Thoracic aorta (tissue), 2 donors: Measurements from ENCODE around the gene PLCH1. TPM values are rescaled to one million over a fixed set of nuclear protein-coding genes. Genes with fewer than 3 reads are reported as not detected.
A peak's percentile ranks its signal among the peaks of the same experiment; 100 is the strongest.

ENCODE experiments used
- ATAC-seq: fragments of 150-250 bp; one replicate; pipeline ENCODE4 v1.8.0; 2017; ENCODE audit warnings: low read depth; ENCODE audit not compliant: insufficient number of reproducible peaks, low FRiP score
- DNase-seq: peaks from one replicate; pipeline ENCODE4 v3.0.0-alpha.2; 2020; ENCODE audit warnings: low spot score
- H3K27ac ChIP-seq, 2 donors: fragments of 200-600 bp; sonication (generic); 1 replicate in 1 of 2; 2 replicates in 1 of 2; pipeline ENCODE4 v1.5.1; 2016; ENCODE audit warnings: mild to moderate bottlenecking in 2 of 2, moderate library complexity in 2 of 2
- H3K27me3 ChIP-seq: fragments of 200-600 bp; sonication (generic); replicated peaks from 2 replicates; pipeline ENCODE4 v1.6.0; 2016; ENCODE audit warnings: mild to moderate bottlenecking; ENCODE audit not compliant: insufficient read depth
- H3K36me3 ChIP-seq: fragments of 200-600 bp; sonication (generic); one replicate; pipeline ENCODE4 v1.5.1; 2016
- H3K4me1 ChIP-seq, 2 donors: fragments of 200-600 bp; sonication (generic); 1 replicate in 1 of 2; 2 replicates in 1 of 2; pipeline versions ENCODE4 v1.5.1 to v1.6.0; 2016; ENCODE audit warnings: low read depth in 2 of 2, mild to moderate bottlenecking in 1 of 2; ENCODE audit not compliant: control insufficient read depth in 1 of 2
- H3K4me3 ChIP-seq: fragments of 200-600 bp; sonication (generic); 2 replicates; pipeline ENCODE4 v1.5.1; 2016; ENCODE audit warnings: mild to moderate bottlenecking
- H3K9me3 ChIP-seq: fragments of 200-600 bp; sonication (generic); 2 replicates; pipeline ENCODE4 v1.5.1; 2016
- CTCF ChIP-seq: fragments of 200-600 bp; sonication (generic); IDR thresholded peaks from one replicate; pipeline ENCODE4 v1.5.1; 2019; ENCODE audit warnings: antibody characterized with exemption
- total RNA-seq, 2 donors: library from RNA; depleted of rRNA; stranded (reverse); fragments of >200 nt; gene quantifications; one replicate each; pipeline versions ENCODE4 v1.1.0 to v1.2.3, GENCODE V29; 2016

PLCH1 gene
- total RNA-seq, 2 donors from 2014 or later, result 0.28 TPM; not detected in 1

DNA sequence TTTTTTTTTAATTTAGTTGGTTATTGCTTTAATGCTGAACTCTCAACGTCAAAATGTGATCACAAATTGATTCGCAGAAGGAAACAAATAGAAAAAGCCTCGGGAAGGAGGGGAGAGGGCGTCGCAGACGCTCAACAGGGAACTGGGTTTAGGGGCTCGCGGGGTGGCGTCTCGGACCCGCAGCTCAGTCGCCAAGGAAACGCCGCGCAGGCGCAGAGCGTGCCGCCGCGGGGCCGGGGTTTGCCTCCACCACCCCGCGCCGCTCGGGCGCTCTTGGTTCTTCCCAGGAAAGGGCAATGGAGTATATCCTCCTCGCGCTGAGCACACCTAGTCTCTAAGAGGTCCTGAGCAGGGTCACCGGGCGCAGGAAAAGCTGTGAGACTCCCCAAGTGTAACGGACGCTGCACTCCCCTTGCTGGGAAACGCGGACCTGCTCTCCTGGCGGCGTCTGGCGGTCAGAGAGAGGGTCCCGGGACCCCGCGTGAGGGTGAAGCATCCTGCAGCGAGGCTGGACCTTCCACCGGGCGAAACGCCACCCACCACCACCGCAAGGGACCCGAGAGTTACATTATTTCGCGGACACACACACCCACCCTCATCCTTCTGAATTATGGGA, 753 bp downstream of the PLCH1 start:
- Histone ChIP-seq H3K4me1 (peaks cover 4 to 16% of the 10 kb centered on the region in 2 donors), H3K36me3 (no peaks in the 10 kb centered on the region), H3K9me3 (no peaks in the 10 kb centered on the region), H3K4me3 (peak overlapping the region; percentile 76), H3K27me3 (no peaks in the 10 kb centered on the region), H3K27ac (no peak overlapping the region)
- ATAC-seq, result no peak
- no peak for TF ChIP-seq CTCF
- DNase-seq, result no peak

DNA sequence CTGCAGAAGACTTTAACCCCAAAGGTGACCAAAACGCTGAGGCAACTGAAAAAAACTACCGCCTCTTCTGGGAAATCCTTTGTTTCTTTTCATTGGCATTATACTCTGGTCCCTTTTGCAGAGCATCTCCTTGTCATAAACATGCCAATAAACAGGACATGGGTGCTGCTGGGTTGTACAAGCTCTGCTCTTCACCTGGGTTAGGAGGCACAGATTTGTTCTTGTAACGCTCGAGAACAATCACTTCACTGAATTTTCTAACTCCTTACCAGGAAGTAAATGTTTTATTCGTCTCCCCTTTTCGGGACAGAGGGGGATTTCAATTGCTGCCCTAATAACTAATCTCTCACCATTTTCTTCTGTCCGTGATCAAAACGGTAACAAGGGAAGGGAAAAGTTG, 1.3 kb downstream of the PLCH1 start:
- peak overlapping the region; percentile 76 for H3K4me3 ChIP-seq
- no peaks in the 10 kb centered on the region for H3K9me3 ChIP-seq
- no peak for TF ChIP-seq CTCF
- no peak for ATAC-seq
- H3K27me3 ChIP-seq, result no peaks in the 10 kb centered on the region
- H3K36me3 ChIP-seq, result no peaks in the 10 kb centered on the region
- H3K27ac ChIP-seq, result no peak overlapping the region
- peaks cover 4 to 16% of the 10 kb centered on the region in 2 donors for H3K4me1 ChIP-seq
- no peak for DNase-seq

DNA sequence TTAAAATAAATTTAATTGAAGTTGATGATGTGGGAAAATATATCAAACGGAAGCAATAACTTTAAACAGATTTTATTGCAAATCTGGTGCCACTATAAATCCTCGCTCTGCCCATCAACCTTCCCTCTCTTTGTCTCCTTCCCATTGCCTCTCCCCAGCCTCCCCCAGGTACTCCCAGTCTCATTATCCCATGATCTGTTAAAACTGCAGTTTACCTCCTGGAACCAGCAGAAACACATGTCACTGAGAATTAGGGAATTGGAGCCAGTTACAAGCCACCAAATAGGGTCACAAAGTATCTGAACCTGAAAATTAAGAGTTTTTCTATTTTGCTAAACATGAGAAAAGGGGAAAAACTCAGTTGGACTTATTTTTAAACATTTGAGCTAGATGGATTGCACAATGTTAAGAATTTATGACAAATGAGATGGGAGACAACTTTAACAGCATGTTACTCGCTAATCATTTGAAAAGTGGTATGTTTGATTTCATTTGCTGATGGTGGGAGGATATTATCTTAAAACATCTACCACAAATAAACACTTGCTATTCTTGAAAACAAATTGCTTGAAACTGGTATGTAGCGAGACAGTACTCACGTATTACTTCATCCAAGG, 2.4 kb downstream of the PLCH1 start:
- Histone ChIP-seq H3K9me3 (no peaks in the 10 kb centered on the region), H3K27me3 (no peaks in the 10 kb centered on the region), H3K4me3 (no peak overlapping the region), H3K36me3 (no peaks in the 10 kb centered on the region), H3K4me1 (peaks cover 4 to 16% of the 10 kb centered on the region in 2 donors), H3K27ac (no peak overlapping the region)
- DNase-seq, result no peak
- no peak for TF ChIP-seq CTCF
- no peak for ATAC-seq

DNA sequence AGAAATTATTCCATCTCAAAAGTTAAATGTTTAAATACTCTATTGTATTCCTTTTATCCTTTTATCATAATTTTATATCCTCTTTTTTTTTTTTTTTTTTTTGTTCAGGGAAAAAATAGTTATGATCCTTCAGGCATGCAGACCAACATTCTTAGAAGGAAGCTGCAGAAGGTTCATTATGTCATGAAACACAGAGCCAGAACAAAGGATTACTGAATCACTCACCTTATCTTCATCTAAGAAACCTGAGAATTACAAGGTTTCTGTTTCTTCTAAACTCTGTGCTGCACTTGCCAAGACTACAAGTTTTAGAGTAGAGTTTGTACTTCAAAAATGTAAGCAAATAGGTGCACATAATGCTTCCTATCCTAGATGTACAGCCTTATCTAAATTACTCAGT, 3.3 kb downstream of the PLCH1 start:
- H3K4me3 ChIP-seq, result no peak overlapping the region
- ATAC-seq, result no peak
- H3K4me1 ChIP-seq, result peaks cover 4 to 16% of the 10 kb centered on the region in 2 donors
- no peaks in the 10 kb centered on the region for H3K9me3 ChIP-seq
- no peaks in the 10 kb centered on the region for H3K27me3 ChIP-seq
- no peak for DNase-seq
- H3K27ac ChIP-seq, result no peak overlapping the region
- no peak for TF ChIP-seq CTCF
- no peaks in the 10 kb centered on the region for H3K36me3 ChIP-seq

DNA sequence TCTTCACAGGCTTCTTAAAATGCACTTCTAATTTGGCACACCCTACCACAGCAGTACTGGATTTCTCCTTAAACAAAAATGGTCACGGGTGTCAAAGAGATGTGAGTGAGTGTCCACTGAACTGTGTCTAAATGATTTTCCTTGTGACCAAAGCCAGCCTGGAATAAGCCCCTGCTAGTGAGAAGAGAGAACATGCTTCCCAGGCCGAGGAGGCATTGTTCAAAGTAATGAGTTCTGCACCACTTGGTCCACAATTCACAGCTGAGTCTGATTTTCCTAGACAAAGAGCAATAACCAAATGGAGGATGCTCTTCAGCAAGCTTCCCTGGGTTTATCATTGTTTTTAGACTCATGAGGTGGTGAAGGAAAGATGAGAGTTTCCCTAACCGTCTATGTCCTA, 3.8 kb downstream of the PLCH1 start:
- H3K4me1 ChIP-seq, result peaks cover 3 to 12% of the 10 kb centered on the region in 2 donors
- no peaks in the 10 kb centered on the region for H3K27me3 ChIP-seq
- H3K36me3 ChIP-seq, result no peaks in the 10 kb centered on the region
- H3K9me3 ChIP-seq, result no peaks in the 10 kb centered on the region
- ATAC-seq (no peak), DNase-seq (no peak)
- TF ChIP-seq CTCF, result no peak
- H3K27ac ChIP-seq, result no peak overlapping the region
- no peak overlapping the region for H3K4me3 ChIP-seq
